Measurements from ENCODE around the gene MTPN.
A peak's percentile ranks its signal among the peaks of the same experiment; 100 is the strongest.

Gene MTPN

DNA sequence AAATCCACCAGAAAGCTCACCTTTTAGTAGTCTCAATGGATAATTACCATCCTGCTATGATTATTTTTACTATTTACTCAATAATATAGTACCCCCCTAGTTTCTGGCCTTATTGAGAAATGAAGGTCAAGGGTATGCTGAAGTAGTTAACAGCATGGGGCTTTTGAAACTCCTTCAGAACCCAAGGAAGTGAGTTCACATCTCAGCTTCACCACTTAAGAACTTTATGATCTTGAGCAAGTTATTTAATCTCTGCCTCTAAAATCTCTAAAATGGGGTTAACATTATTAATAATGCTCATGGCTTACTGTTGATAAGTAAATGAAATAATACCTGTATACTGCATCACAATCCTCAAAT is 5.8 kb downstream of the MTPN start:
- Mint-ChIP-seq H3K27me3 (no peaks in the 10 kb centered on the region), H3K4me3 (no peak overlapping the region), H3K4me1 (peaks cover 74% of the 10 kb centered on the region), H3K9me3 (no peaks in the 10 kb centered on the region), H3K27ac (no peak overlapping the region)
- DNase-seq (no peak), ATAC-seq (no peak)

DNA sequence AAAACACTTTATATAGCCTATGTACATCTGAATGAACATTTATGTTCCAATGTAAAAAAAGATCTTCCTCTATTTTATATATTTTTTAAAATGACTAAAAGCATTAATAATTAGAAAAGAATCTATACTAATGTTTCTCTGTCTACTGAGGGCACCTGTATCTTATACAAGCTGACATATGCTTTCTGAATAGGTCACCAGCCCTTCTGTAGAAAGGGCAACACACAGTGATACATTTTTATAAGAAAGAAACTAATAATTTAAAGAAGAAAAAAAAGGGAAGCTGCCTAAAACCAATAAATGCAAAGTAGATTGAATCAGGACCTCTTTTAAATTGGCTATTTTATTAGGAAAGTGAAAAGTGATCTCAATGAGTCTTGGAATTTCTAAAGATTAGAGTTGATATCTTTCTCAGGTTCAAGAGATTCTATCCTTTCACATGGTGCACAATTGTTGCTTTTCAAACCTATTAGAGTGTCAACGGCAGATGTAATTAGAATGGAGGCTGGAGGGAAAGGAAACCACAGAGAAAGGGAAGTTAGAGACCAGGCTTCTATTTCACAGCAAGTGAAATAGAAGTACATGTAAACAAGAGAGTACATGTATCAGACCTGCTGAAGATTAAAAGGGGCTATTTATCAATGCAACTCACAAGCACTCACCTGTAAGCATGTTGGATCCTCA is 6.3 kb downstream of the MTPN start:
- ATAC-seq (no peak), DNase-seq (no peak)
- Mint-ChIP-seq H3K27ac (no peak overlapping the region), H3K4me3 (no peak overlapping the region), H3K4me1 (peaks cover 79% of the 10 kb centered on the region), H3K27me3 (no peaks in the 10 kb centered on the region), H3K9me3 (no peaks in the 10 kb centered on the region)

DNA sequence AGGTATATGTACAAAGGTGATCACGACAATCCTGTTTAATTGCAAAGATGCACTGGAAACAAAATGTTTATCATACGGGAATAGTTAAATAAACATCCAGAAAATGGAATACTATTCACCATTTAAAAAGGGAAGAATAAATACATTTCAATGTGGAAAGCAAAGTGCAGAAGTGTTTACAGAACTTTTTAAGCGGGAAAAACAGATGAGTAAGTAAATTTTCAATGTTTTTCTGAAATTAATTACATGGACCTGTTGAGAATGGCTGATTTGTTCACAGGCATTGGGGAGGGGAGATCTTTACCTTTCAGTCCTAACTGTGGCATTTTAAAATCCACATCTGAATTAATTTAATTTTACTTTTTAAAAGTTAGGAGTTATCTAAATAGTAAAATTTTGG is 7.1 kb downstream of the MTPN start:
- ATAC-seq = no peak
- no peak for DNase-seq
- H3K4me3 Mint-ChIP-seq = no peak overlapping the region
- peaks cover 82% of the 10 kb centered on the region for H3K4me1 Mint-ChIP-seq
- H3K27ac Mint-ChIP-seq = no peak overlapping the region
- H3K27me3 Mint-ChIP-seq = no peaks in the 10 kb centered on the region
- H3K9me3 Mint-ChIP-seq = no peaks in the 10 kb centered on the region

DNA sequence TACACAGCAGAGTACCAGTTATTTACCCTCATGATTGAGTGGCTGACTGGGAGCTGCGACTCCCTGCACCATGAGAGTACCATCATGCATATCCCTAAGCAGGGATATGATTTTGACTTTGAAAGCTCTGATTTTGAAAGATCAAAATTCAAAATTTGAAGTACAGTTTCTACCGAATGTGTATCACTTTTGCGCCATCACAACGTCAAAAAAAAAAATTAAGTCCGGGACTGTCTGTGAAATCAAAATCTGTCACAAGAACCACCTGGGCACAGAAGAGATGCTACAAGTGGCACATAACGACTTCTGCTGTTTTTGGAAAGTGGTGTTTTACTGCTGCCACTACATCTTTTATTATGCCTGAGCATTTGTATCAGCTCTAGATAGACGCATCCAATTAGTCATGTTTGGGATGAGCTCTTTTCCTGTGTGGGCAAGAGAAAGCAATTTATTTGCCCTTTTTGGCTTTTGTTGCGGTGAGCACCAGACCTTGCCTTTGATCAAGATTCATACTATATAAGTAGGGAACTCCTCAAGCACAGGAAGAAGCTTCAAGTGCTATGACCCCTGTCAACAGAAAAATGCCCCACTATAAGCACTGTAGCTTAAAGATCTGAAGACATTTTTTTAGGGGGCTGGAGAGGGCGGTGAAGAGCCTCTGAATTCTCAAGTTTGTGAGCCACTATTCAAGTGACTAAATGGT is 10.7 kb downstream of the MTPN start:
- Mint-ChIP-seq H3K4me1 (peaks cover 80% of the 10 kb centered on the region), H3K27ac (no peak overlapping the region), H3K9me3 (no peaks in the 10 kb centered on the region), H3K27me3 (no peaks in the 10 kb centered on the region), H3K4me3 (no peak overlapping the region)
- peak; percentile 86 for ATAC-seq
- peak in 1 of 2 donors; percentile 12 for DNase-seq

DNA sequence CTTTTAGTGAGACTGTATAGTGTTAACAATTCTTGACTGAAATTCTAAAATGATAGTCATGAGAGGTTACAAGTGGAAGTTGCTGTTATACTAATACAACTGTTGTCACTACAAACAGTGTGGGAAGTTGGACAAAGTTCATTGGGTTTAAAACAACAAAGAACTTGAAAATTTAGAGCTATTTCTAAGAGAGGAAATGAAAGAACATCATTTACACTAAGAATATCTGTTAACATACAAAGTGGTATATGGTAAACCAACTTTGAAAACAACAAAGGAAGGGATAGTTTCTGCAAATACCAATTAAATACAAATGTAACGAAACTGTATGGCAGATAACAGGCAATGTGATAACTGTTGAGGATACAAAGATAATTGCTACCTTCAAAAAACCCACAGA is 11.6 kb downstream of the MTPN start:
- Mint-ChIP-seq H3K9me3 (no peaks in the 10 kb centered on the region), H3K4me3 (no peak overlapping the region), H3K27me3 (no peaks in the 10 kb centered on the region), H3K4me1 (peaks cover 76% of the 10 kb centered on the region), H3K27ac (no peak overlapping the region)
- DNase-seq = no peak
- no peak for ATAC-seq

DNA sequence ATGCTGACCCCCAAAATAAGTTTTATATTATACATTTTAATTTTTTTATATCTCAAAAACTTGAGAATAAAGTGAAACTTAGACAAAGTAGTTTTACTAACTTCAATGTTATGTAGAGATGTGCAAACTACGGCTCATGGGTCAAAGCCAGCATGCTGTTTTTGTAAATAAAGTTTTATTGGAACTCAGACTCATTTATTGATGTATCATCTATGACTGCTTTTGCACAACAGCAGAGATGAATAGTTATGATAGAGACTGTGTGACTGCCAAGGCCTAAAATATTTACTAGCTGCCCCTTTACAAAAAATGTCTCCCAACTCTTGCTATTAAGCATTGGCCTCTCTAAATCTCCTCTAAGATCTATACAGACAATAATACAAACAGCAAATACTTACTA is 12.4 kb downstream of the MTPN start:
- no peak overlapping the region for H3K27ac Mint-ChIP-seq
- DNase-seq = no peak
- H3K4me3 Mint-ChIP-seq = no peak overlapping the region
- no peaks in the 10 kb centered on the region for H3K9me3 Mint-ChIP-seq
- no peak for ATAC-seq
- H3K27me3 Mint-ChIP-seq = no peaks in the 10 kb centered on the region
- peaks cover 72% of the 10 kb centered on the region for H3K4me1 Mint-ChIP-seq

DNA sequence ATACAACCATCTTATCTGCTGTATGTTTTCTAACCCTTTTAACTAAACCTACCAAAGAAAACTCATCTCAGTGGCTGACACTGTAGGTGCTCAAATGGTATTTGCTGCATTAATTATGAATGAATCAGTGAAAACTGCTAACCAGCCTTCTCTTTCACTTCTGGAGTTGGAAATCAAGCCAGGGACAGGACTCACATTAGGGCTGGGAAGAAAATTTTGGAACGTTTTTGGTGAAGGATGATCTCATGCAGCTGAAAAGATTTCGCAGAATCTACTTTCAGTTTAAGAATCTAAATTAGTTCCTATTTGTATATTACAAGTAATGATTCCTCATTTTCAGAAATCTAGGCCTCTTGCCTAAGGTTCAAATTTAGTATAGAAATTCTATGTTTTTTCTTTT is 12.9 kb downstream of the MTPN start:
- Mint-ChIP-seq H3K27ac (no peak overlapping the region), H3K9me3 (no peaks in the 10 kb centered on the region), H3K4me3 (no peak overlapping the region), H3K27me3 (no peaks in the 10 kb centered on the region), H3K4me1 (peaks cover 67% of the 10 kb centered on the region)
- no peak for DNase-seq
- ATAC-seq = no peak

DNA sequence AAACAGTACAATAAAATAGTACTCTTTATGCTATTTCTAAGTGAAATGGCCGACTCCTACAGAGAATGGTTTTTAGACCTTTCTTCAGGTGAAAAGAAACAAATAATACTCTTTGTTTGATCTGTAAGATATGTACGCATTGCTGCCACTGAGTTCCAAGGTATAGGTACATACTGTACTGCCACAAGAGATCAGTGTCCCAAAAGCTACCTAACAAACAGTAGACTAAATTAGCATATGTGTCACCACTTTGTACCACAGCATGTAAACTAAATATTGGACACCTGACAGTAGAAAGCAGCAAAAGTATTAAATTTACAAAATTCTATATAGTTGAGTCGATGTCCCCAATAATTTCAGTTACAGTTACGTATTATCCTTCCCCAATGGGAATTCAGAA is 14.4 kb downstream of the MTPN start:
- Mint-ChIP-seq H3K9me3 (no peaks in the 10 kb centered on the region), H3K4me1 (peaks cover 56% of the 10 kb centered on the region), H3K27ac (no peak overlapping the region), H3K4me3 (no peak overlapping the region), H3K27me3 (no peaks in the 10 kb centered on the region)
- DNase-seq (no peak), ATAC-seq (no peak)

DNA sequence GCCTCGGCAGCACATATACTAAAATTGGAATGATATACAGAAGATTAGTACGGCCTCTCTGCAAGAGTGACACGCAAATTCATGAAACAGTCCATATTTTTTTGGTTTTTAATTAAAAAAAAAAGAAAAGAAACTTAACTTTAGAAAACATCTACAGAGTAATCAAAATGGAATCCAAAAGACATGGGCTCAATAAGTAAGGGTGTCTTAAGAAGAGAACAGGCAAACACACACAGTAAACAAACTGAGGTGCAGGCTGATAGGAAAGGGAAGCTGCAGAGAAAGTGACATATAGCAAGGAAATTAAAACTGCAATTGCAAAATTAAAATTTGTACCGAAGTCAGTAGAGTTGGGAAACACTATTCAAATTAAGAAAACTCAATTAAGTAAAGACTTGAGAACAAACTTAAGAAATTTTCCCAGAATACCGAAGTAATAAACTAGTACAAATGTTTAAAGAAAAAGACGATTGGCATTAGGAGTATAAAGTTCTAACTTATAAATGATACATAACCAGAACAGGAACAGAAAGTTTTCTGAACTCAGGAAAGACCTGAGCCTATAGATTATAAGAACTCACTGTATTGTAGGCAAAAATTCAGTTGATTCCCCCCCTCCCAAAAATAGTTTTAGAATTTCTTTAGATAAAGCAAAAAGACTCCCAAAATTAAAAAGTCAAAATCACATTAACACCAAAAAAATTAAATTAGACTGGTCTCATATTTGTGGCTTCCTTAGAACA is 16.3 kb downstream of the MTPN start:
- no peak for DNase-seq
- H3K27me3 Mint-ChIP-seq = no peaks in the 10 kb centered on the region
- H3K9me3 Mint-ChIP-seq = no peaks in the 10 kb centered on the region
- no peak overlapping the region for H3K27ac Mint-ChIP-seq
- no peak overlapping the region for H3K4me3 Mint-ChIP-seq
- H3K4me1 Mint-ChIP-seq = peaks cover 36% of the 10 kb centered on the region
- ATAC-seq = no peak

DNA sequence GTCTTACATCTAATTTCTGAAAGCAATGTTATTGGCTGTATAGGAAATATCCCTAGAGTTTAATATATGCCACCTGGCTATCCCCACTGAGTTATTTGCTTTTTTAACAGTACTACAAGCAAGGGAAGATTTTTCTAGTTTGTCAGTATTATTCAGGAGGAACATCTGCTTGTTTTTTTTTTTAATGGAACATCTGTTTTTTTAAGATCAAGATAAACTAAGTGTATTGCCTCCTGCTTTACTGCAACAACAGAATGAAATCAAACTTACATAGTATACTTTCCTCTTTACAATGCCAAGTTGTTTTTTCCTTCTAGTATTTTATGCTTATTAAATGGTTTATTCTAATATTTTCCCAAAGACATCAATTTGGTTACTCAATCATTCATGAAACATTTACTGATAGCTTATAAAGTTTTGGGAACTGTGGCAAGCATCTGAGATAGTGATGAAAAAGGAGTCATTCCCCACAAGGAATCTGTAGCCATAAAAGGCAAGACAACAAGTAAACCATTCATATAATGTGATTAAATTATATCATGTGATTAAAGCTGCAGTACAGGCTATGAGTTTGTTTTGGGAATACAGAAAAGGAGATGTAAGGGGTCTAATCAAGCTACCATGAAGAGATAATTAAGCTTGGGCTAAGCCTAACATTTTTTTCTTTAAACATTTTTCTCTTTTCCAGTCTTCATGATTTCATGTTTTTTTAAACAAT is 17.4 kb downstream of the MTPN start:
- no peak overlapping the region for H3K27ac Mint-ChIP-seq
- H3K9me3 Mint-ChIP-seq = no peaks in the 10 kb centered on the region
- no peak overlapping the region for H3K4me3 Mint-ChIP-seq
- no peak for ATAC-seq
- no peaks in the 10 kb centered on the region for H3K27me3 Mint-ChIP-seq
- no peak for DNase-seq
- H3K4me1 Mint-ChIP-seq = peaks cover 32% of the 10 kb centered on the region

DNA sequence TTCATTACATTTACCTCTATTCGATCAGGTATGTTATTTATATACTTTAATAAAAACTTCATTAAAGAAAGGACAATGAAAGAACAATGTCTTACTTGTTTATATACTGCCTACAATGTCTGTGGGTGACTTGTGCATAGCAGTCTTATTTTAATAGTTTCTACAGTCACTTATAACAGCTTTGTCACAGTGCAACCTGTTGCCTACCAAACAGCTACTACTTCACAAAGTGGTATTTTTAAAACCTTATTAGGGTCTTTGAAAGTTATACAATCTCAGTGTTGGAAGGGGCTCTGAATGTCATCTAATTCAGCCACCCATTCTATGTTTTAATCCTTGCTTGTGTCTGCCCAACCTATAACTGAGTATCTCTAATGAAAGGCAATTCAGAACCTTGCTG is 19.0 kb downstream of the MTPN start:
- H3K27ac Mint-ChIP-seq = no peak overlapping the region
- no peak for ATAC-seq
- no peaks in the 10 kb centered on the region for H3K9me3 Mint-ChIP-seq
- H3K4me1 Mint-ChIP-seq = peaks cover 25% of the 10 kb centered on the region
- no peaks in the 10 kb centered on the region for H3K27me3 Mint-ChIP-seq
- no peak overlapping the region for H3K4me3 Mint-ChIP-seq
- no peak for DNase-seq

DNA sequence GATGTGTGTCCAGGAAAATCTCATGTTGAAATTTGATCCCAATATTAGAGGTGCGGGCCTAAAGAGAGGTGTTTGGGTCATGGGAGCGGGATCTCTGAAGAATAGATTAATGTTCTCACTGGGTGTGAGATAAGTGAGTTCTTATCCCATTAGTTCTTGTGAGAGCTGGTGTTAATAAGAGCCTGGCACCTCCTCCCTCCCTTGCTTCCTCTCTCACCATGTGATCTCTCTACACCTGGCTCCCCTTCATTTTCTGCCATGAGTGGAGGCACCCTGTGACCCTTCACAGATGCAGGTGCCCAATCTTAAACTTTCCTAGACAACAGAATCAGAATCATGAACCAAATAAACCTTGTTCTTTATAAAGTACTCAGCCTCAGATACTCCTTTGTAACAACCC is 19.5 kb downstream of the MTPN start:
- Mint-ChIP-seq H3K4me1 (peaks cover 25% of the 10 kb centered on the region), H3K4me3 (no peak overlapping the region), H3K9me3 (no peaks in the 10 kb centered on the region), H3K27me3 (no peaks in the 10 kb centered on the region), H3K27ac (no peak overlapping the region)
- ATAC-seq = no peak
- DNase-seq = no peak

DNA sequence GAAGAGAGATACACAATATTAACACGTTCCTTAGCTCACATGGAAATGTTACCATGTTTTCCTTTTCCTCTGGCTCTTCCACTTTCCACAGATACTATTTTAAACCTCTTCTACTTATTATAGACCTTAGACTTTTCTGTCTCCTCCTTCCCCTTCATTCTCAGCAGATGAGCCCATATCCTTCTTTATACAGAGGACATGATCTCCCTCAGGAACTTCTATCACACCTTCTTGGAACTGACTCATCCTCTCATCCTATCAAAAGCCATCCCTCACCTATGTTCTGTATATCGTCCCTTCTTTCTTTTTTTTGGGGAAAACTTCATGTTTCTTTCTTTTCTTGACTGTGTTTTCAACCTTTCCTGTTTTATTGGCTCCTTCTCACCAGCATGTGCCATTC is 20.8 kb downstream of the MTPN start:
- no peak overlapping the region for H3K27ac Mint-ChIP-seq
- no peaks in the 10 kb centered on the region for H3K27me3 Mint-ChIP-seq
- DNase-seq (no peak), ATAC-seq (no peak)
- H3K4me3 Mint-ChIP-seq = no peak overlapping the region
- H3K4me1 Mint-ChIP-seq = peaks cover 18% of the 10 kb centered on the region
- H3K9me3 Mint-ChIP-seq = no peaks in the 10 kb centered on the region

DNA sequence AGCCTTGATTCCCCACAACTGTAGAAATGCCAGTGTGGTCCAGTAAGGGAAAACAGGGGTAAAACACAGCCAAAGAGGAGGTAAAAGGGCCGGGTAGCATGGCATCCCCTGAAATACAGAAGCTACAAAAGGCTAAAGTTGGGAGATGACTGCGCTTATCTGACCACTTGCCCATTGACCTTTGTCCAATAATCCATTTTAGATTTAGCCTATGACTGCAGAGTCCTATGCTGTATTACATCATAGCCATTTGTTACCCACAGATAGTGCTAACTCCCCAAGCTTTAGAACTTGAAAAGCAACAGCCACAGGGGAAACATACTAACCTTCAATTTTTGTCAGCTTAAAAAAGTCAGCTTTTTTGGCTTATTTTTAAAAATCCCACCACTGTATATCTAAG is 26.2 kb downstream of the MTPN start:
- H3K27me3 Mint-ChIP-seq = no peaks in the 10 kb centered on the region
- peak overlapping the region in 1 of 2 donors; percentile 17 for H3K27ac Mint-ChIP-seq
- H3K9me3 Mint-ChIP-seq = no peaks in the 10 kb centered on the region
- H3K4me3 Mint-ChIP-seq = no peak overlapping the region
- ATAC-seq = no peak
- DNase-seq = no peak
- H3K4me1 Mint-ChIP-seq = peaks cover 36% of the 10 kb centered on the region

DNA sequence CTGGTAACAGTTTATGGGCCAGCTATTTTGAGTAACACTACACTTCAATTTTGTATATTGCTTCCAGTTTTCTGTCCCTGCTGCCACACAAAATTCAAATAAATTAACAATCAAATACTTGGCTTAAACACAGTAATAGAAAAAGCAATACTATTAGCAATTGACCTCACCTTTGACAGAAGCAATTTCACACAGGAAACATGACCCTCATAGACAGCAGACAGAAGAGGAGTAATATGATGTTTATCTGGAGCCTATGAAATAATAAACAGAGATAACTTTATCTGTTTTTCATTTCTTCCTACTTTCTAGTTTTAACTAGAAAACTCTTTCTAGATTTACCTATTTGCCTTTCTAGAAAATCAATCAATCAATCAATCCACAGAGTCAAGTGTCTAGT is 26.7 kb downstream of the MTPN start:
- no peaks in the 10 kb centered on the region for H3K9me3 Mint-ChIP-seq
- H3K27me3 Mint-ChIP-seq = no peaks in the 10 kb centered on the region
- peak overlapping the region in 1 of 2 donors; percentile 17 for H3K27ac Mint-ChIP-seq
- H3K4me1 Mint-ChIP-seq = peaks cover 34% of the 10 kb centered on the region
- H3K4me3 Mint-ChIP-seq = no peak overlapping the region
- ATAC-seq = no peak
- DNase-seq = no peak

Data from stimulated activated naive CD8-positive, alpha-beta T cell treated with anti-CD3 and anti-CD28 coated beads, Interleukin-15, amount 100 ng/mL, for 72 hours (primary cell).